Measurements from ENCODE around the gene SSH2.

The SSH2 gene

GRCh38 chr17:29911641-29912177 lies 18.3 kb downstream of the SSH2 start:
- ATAC-seq: no peak
- TF ChIP-seq TSHZ2 (CRISPR knock-in tag; IDR thresholded peaks at IDR 0.05) (no peak), CREB5 (CRISPR knock-in tag; IDR thresholded peaks at IDR 0.05; ENCODE audit: low read depth) (no peak), ZFP30 (CRISPR knock-in tag; IDR thresholded peaks at IDR 0.05) (no peak), ARNTL (CRISPR knock-in tag; IDR thresholded peaks at IDR 0.05; ENCODE audit: borderline replicate concordance, low read depth) (no peak), ZNF565 (CRISPR knock-in tag; conservative IDR thresholded peaks at IDR 0.05; ENCODE audit: low read depth) (no peak), ESRRG (CRISPR knock-in tag; IDR thresholded peaks at IDR 0.05) (no peak), ZFP3 (CRISPR knock-in tag; IDR thresholded peaks at IDR 0.05) (no peak), ZNF70 (CRISPR knock-in tag; IDR thresholded peaks at IDR 0.05) (no peak)

GRCh38 chr17:29909236-29910003 lies 20.6 kb downstream of the SSH2 start:
- ATAC-seq: no peak
- no peak for TF ChIP-seq ZC3H10 (CRISPR knock-in tag; IDR thresholded peaks at IDR 0.05)
- TF ChIP-seq ARNTL (CRISPR knock-in tag; IDR thresholded peaks at IDR 0.05; ENCODE audit: borderline replicate concordance, low read depth): no peak
- no peak for TF ChIP-seq RARB (CRISPR knock-in tag; IDR thresholded peaks at IDR 0.05)
- no peak for TF ChIP-seq ZFP3 (CRISPR knock-in tag; IDR thresholded peaks at IDR 0.05)
- no peak for TF ChIP-seq BACH2 (CRISPR knock-in tag; IDR thresholded peaks at IDR 0.05; ENCODE audit: borderline replicate concordance)
- no peak for TF ChIP-seq CSDC2 (CRISPR knock-in tag; IDR thresholded peaks at IDR 0.05)
- no peak for TF ChIP-seq ESRRG (CRISPR knock-in tag; IDR thresholded peaks at IDR 0.05)
- no peak for TF ChIP-seq ZNF8 (CRISPR knock-in tag; IDR thresholded peaks at IDR 0.05)
- no peak for TF ChIP-seq POU6F1 (CRISPR knock-in tag; IDR thresholded peaks at IDR 0.05; ENCODE audit: borderline replicate concordance, low read depth)

GRCh38 chr17:29906969-29907368 lies 23.1 kb downstream of the SSH2 start:
- TF ChIP-seq ARNTL (CRISPR knock-in tag; IDR thresholded peaks at IDR 0.05; ENCODE audit: borderline replicate concordance, low read depth) (no peak), ZFP3 (CRISPR knock-in tag; IDR thresholded peaks at IDR 0.05) (no peak), SNAI2 (CRISPR knock-in tag; IDR thresholded peaks at IDR 0.05) (no peak), ZNF565 (CRISPR knock-in tag; conservative IDR thresholded peaks at IDR 0.05; ENCODE audit: low read depth) (no peak), ZC3H10 (CRISPR knock-in tag; IDR thresholded peaks at IDR 0.05) (no peak), ZNF70 (CRISPR knock-in tag; IDR thresholded peaks at IDR 0.05) (no peak), CSDC2 (CRISPR knock-in tag; IDR thresholded peaks at IDR 0.05) (no peak), ZFP30 (CRISPR knock-in tag; IDR thresholded peaks at IDR 0.05) (no peak), GLIS3 (CRISPR knock-in tag; IDR thresholded peaks at IDR 0.05) (no peak), POU6F1 (CRISPR knock-in tag; IDR thresholded peaks at IDR 0.05; ENCODE audit: borderline replicate concordance, low read depth) (no peak), TCF4 (CRISPR knock-in tag; IDR thresholded peaks at IDR 0.05; ENCODE audit: borderline replicate concordance) (no peak), ESRRG (CRISPR knock-in tag; IDR thresholded peaks at IDR 0.05) (no peak), TOX (CRISPR knock-in tag; IDR thresholded peaks at IDR 0.05; ENCODE audit: borderline replicate concordance) (no peak), RARB (CRISPR knock-in tag; IDR thresholded peaks at IDR 0.05) (no peak), ZNF8 (CRISPR knock-in tag; IDR thresholded peaks at IDR 0.05) (no peak), CSRNP3 (CRISPR knock-in tag; IDR thresholded peaks at IDR 0.05) (no peak), CREB5 (CRISPR knock-in tag; IDR thresholded peaks at IDR 0.05; ENCODE audit: low read depth) (no peak), ISL1 (CRISPR knock-in tag; IDR thresholded peaks at IDR 0.05) (no peak)
- ATAC-seq: no peak
